B cell (primary cell): ENCODE data around the gene LATS2.

Experiments
- CTCF ChIP-seq: fragments of 200-600 bp; IDR thresholded peaks from one replicate; pipeline ENCODE4 v1.8.0; 2022; ENCODE audit warnings: antibody characterized with exemption, mild to moderate bottlenecking
- EZH2 ChIP-seq: IDR thresholded peaks from 2 replicates; pipeline ENCODE4 v1.6.1; 2012; ENCODE audit warnings: borderline replicate concordance, low read depth, mild to moderate bottlenecking, moderate library complexity, low read length; ENCODE audit not compliant: insufficient read depth, poor library complexity, severe bottlenecking

- TF ChIP-seq CTCF (no peak), EZH2 (no peak)
These were observed 20.5 kb upstream of the LATS2 start for GRCh38 chr13:21081926-21082325.
